SW480 (cell line): ENCODE measurements around the gene THOP1.

Experiments
- DNase-seq: peaks from one replicate; pipeline ENCODE4 v3.0.0-alpha.2; 2016; ENCODE audit warnings: low spot score

The THOP1 gene

GRCh38 chr19:2854849-2855248 is 69.5 kb downstream of the THOP1 start:
- DNase-seq, result no peak

- DNase-seq, result no peak
These were observed 71.3 kb downstream of the THOP1 start for GRCh38 chr19:2856457-2857050.

DNA sequence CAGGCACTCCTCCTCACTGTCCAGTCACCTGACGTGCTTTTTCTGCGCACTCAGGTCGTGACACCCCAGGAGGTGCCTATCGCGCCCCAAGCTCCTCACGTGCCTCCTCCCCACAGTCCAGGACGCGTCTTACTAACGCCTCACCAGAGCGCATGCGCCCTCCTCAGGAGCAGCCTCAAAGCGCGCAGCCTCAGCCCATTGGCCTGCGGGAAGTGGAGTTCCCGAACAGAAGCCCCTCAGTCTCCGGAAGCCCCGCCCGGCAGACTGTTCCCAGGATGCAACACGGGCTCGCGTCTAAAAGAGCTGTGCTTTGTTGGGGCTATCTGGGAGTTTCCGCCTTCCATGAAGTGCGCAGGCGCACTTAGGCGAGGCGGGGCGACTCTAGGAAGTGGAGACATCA is 73.6 kb downstream of the THOP1 start:
- no peak for DNase-seq

DNA sequence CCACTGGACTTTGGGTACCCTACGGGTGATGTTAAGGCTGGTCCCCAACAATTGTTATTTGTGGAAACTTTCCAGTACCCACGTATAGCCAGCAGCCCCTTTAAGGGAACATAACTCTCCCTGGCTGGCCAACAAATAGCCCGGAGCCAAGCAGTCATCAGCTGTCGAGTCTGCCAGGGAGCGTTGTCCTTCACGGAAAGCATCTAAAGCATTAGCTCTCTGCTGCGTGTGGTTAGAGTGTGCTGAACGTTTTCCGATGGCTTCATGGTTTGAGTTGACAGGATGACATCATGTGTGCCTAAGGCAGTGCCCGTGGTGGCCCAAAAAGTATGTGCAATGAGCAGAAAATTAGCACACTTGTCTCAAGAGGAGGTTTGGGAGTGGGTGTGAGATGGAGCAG is 78.5 kb downstream of the THOP1 start:
- DNase-seq, result no peak
